ENCODE data around the gene SLC25A6. TPM values are rescaled to one million over a fixed set of nuclear protein-coding genes. Genes with fewer than 3 reads are reported as not detected.

Gene SLC25A6
- polyA plus RNA-seq, 2 of the 4 experiments (the other 2 are of a cell fraction): 291 to 448 TPM

DNA sequence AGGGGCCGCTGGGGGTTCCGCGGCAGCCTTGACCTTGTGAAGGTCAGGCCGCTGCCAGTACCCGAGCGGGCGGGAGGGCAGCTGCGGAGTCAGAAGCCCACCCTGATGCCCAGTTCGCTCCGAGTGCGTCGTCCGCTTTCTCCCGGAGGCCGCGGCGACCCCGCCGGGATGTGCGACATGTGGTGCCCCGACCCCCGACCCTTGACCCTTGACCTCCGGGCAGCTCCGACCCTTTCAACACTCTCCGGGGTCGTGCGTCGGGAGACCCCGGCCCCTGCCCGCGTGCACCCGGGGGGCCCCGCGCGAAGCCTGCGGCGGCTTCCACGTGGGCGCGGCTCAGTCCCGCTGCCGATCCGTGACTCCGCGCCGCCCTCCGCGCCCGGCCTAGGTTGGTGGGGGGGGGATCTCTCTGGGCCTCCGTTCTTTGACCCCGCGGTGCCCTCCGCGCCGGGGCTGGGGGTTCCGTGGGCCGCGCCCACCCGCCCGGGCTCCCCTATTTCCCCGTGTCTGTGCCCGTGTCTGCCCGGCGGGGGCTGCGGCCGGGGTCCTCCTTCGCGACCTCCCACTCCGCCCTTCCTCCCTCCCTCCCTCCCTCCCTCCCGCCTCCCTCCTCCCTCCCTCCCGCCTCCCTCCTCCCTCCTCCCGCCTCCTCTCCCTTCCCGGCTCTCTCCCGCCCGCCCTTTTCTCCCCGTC, 609 bp upstream of the SLC25A6 start:
- H3K4me3 ChIP-seq: peak overlapping the region; percentile 96
- peak overlapping the region; percentile 100 for H3K27ac ChIP-seq
- FAIRE-seq (no peak), ATAC-seq (peak; percentile 68 to 75), DNase-seq (ENCODE audit: low read depth in 1 of 2, low spot score in 1 of 2) (peak; percentile 56 to 83)
- POLR2A ChIA-PET: no interaction called here
- CTCF ChIA-PET: no interaction called here
- peak overlapping the region; percentile 91 for H3K4me2 ChIP-seq
- no peaks in the 10 kb centered on the region for H3K9me3 ChIP-seq
- peaks cover 42% of the 10 kb centered on the region for H3K4me1 ChIP-seq
- 2% methylated on average over 11 of the region's 76 CpGs for WGBS (ENCODE audit: missing lambda C conversion rate)
- no peak for TF ChIP-seq RNF2 (IDR thresholded peaks at IDR 0.05; ENCODE audit: borderline replicate concordance, low read depth)
- TF ChIP-seq ZC3H11A (IDR thresholded peaks at IDR 0.05): no peak
- no peak for TF ChIP-seq ZNF302 (CRISPR knock-in tag; IDR thresholded peaks at IDR 0.05)
- TF ChIP-seq MAFK (IDR thresholded peaks at IDR 0.05; ENCODE audit: partially characterized antibody): no peak
- TF ChIP-seq, protein P1, sequence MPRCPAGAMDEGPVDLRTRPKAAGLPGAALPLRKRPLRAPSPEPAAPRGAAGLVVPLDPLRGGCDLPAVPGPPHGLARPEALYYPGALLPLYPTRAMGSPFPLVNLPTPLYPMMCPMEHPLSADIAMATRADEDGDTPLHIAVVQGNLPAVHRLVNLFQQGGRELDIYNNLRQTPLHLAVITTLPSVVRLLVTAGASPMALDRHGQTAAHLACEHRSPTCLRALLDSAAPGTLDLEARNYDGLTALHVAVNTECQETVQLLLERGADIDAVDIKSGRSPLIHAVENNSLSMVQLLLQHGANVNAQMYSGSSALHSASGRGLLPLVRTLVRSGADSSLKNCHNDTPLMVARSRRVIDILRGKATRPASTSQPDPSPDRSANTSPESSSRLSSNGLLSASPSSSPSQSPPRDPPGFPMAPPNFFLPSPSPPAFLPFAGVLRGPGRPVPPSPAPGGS (IDR thresholded peaks at IDR 0.05): no peak; the same call in 1 of the 3 replicates
- TF ChIP-seq BHLHE40 (IDR thresholded peaks at IDR 0.05; ENCODE audit: low read depth, low read length): no peak
- TF ChIP-seq EHF (CRISPR knock-in tag; IDR thresholded peaks at IDR 0.05): peak; percentile 73; the same call in 1 of the 2 replicates
- TF ChIP-seq RAD21 (conservative IDR thresholded peaks at IDR 0.05 in 1 of 2, IDR thresholded peaks at IDR 0.05 in 1 of 2): no peak
- no peak for TF ChIP-seq FOSL2 (IDR thresholded peaks at IDR 0.05)
- peak; percentile 31; the same call in 1 of the 2 replicates for TF ChIP-seq FOSL2 (CRISPR knock-in tag; IDR thresholded peaks at IDR 0.05)
- TF ChIP-seq HOXB5 (CRISPR knock-in tag; IDR thresholded peaks at IDR 0.05): peak; percentile 86; the same call in 1 of the 2 replicates
- peak; percentile 96 for TF ChIP-seq TP53 (CRISPR knock-in tag; IDR thresholded peaks at IDR 0.05)
- TF ChIP-seq NFE2L2 (conservative IDR thresholded peaks at IDR 0.05; ENCODE audit: low read length): no peak
- no peak for TF ChIP-seq KDM5A (IDR thresholded peaks at IDR 0.05)
- TF ChIP-seq MAZ (IDR thresholded peaks at IDR 0.05; ENCODE audit: borderline replicate concordance, low read depth, low read length): no peak; the same call in 1 of the 2 replicates
- TF ChIP-seq FOXS1 (CRISPR knock-in tag; IDR thresholded peaks at IDR 0.05): no peak; the same call in 1 of the 2 replicates
- TF ChIP-seq, protein P2, sequence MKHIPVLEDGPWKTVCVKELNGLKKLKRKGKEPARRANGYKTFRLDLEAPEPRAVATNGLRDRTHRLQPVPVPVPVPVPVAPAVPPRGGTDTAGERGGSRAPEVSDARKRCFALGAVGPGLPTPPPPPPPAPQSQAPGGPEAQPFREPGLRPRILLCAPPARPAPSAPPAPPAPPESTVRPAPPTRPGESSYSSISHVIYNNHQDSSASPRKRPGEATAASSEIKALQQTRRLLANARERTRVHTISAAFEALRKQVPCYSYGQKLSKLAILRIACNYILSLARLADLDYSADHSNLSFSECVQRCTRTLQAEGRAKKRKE (CRISPR knock-in tag; IDR thresholded peaks at IDR 0.05; ENCODE audit: low read depth): no peak
- no peak for TF ChIP-seq ZSCAN20 (CRISPR knock-in tag; IDR thresholded peaks at IDR 0.05)
- no peak for TF ChIP-seq GATA3 (IDR thresholded peaks at IDR 0.05; ENCODE audit: borderline replicate concordance)
- TF ChIP-seq RCOR1 (IDR thresholded peaks at IDR 0.05; ENCODE audit: low read depth, low read length): no peak
- peak; percentile 73; the same call in 1 of the 2 replicates for TF ChIP-seq RARB (CRISPR knock-in tag; IDR thresholded peaks at IDR 0.05)
- TF ChIP-seq MYC (IDR thresholded peaks at IDR 0.05; ENCODE audit: borderline replicate concordance, low read length): peak; percentile 82; the same call in 1 of the 2 replicates
- peak in 1 of 2 experiments; percentile 56; a peak in 1 of 5 replicates for TF ChIP-seq JUN (IDR thresholded peaks at IDR 0.05)
- TF ChIP-seq NR3C1 (IDR thresholded peaks at IDR 0.05): no peak
- TF ChIP-seq TFCP2L1 (CRISPR knock-in tag; IDR thresholded peaks at IDR 0.05): peak; percentile 84
- TF ChIP-seq KDM1A (IDR thresholded peaks at IDR 0.05; ENCODE audit: low read depth): no peak
- peak; percentile 61; the same call in 1 of the 2 replicates for TF ChIP-seq NPAS2 (CRISPR knock-in tag; IDR thresholded peaks at IDR 0.05; ENCODE audit: borderline replicate concordance)
- no peak for TF ChIP-seq CHD4 (IDR thresholded peaks at IDR 0.05; ENCODE audit: borderline replicate concordance)
- no peak for TF ChIP-seq CBX8 (IDR thresholded peaks at IDR 0.05)
- TF ChIP-seq HOXB13 (CRISPR knock-in tag; IDR thresholded peaks at IDR 0.05; ENCODE audit: low read depth): peak; percentile 48; the same call in 1 of the 2 replicates
- TF ChIP-seq, protein P3, sequence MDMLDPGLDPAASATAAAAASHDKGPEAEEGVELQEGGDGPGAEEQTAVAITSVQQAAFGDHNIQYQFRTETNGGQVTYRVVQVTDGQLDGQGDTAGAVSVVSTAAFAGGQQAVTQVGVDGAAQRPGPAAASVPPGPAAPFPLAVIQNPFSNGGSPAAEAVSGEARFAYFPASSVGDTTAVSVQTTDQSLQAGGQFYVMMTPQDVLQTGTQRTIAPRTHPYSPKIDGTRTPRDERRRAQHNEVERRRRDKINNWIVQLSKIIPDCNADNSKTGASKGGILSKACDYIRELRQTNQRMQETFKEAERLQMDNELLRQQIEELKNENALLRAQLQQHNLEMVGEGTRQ (IDR thresholded peaks at IDR 0.05): no peak; the same call in 1 of the 2 replicates
- no peak for TF ChIP-seq ZFP36 (IDR thresholded peaks at IDR 0.05; ENCODE audit: borderline replicate concordance, partially characterized antibody)
- TF ChIP-seq, protein P4, sequence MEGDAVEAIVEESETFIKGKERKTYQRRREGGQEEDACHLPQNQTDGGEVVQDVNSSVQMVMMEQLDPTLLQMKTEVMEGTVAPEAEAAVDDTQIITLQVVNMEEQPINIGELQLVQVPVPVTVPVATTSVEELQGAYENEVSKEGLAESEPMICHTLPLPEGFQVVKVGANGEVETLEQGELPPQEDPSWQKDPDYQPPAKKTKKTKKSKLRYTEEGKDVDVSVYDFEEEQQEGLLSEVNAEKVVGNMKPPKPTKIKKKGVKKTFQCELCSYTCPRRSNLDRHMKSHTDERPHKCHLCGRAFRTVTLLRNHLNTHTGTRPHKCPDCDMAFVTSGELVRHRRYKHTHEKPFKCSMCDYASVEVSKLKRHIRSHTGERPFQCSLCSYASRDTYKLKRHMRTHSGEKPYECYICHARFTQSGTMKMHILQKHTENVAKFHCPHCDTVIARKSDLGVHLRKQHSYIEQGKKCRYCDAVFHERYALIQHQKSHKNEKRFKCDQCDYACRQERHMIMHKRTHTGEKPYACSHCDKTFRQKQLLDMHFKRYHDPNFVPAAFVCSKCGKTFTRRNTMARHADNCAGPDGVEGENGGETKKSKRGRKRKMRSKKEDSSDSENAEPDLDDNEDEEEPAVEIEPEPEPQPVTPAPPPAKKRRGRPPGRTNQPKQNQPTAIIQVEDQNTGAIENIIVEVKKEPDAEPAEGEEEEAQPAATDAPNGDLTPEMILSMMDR (IDR thresholded peaks at IDR 0.05): no peak
- TF ChIP-seq, protein P5, sequence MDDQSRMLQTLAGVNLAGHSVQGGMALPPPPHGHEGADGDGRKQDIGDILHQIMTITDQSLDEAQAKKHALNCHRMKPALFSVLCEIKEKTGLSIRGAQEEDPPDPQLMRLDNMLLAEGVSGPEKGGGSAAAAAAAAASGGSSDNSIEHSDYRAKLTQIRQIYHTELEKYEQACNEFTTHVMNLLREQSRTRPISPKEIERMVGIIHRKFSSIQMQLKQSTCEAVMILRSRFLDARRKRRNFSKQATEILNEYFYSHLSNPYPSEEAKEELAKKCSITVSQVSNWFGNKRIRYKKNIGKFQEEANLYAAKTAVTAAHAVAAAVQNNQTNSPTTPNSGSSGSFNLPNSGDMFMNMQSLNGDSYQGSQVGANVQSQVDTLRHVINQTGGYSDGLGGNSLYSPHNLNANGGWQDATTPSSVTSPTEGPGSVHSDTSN (IDR thresholded peaks at IDR 0.05): peak; percentile 56; the same call in 1 of the 2 replicates
- TF ChIP-seq PHF8 (IDR thresholded peaks at IDR 0.05; ENCODE audit: borderline replicate concordance, low read depth): peak; percentile 65; the same call in 1 of the 2 replicates
- TF ChIP-seq ESRRA (IDR thresholded peaks at IDR 0.05; ENCODE audit: borderline replicate concordance, low read length): peak; percentile 100
- no peak for TF ChIP-seq POLR2A (IDR thresholded peaks at IDR 0.05; ENCODE audit: low read length)
